AG04450 (cell line): ENCODE measurements around the gene DCXR. TPM values are rescaled to one million over a fixed set of nuclear protein-coding genes. Genes with fewer than 3 reads are reported as not detected.

Experiments
- CTCF ChIA-PET: fragments of 300-600, 350-600 bp; formaldehyde crosslinking; extraction: SDS; loops from one replicate; lab custom pipeline; 2022; ENCODE audit warnings: antibody characterized with exemption, inconsistent platforms; lab: Charles Lee
- POLR2A ChIA-PET: fragments of 350-600 bp; formaldehyde crosslinking; extraction: SDS; loops from one replicate; lab custom pipeline; 2021; ENCODE audit warnings: antibody characterized with exemption, inconsistent platforms; lab: Yijun Ruan, JAX
- DNase-seq: peaks from one replicate; pipeline ENCODE4 v3.0.0-alpha.2; 2011; ENCODE audit warnings: low read depth, low spot score
- H3K27ac ChIP-seq: one replicate; pipeline ENCODE4 v1.5.1; 2012; ENCODE audit warnings: low read depth, low read length, control low read depth
- H3K27me3 ChIP-seq: one replicate; pipeline ENCODE4 v1.6.0; 2012; ENCODE audit warnings: low read length; ENCODE audit not compliant: control insufficient read depth, insufficient read depth
- H3K4me3 ChIP-seq: 2 replicates; pipeline ENCODE4 v1.5.1; 2011; ENCODE audit warnings: mild to moderate bottlenecking, low read depth, low read length, control low read depth
- H3K9me3 ChIP-seq: 2 replicates; pipeline ENCODE4 v1.5.1; 2012; ENCODE audit warnings: low read length; ENCODE audit not compliant: control insufficient read depth, insufficient read depth
- CTCF ChIP-seq: IDR thresholded peaks from 2 replicates; pipeline ENCODE4 v1.5.1; 2011; ENCODE audit warnings: low read depth, low read length, control low read depth, inconsistent platforms
- polyA plus RNA-seq: library from polyadenylated mRNA; depleted of rRNA; stranded (reverse); fragments of >200 nt; gene quantifications from 2 replicates; pipeline ENCODE4 v1.2.3, GENCODE V29; 2011

Gene DCXR
- polyA plus RNA-seq, 1 experiment, result 35.5 TPM

GRCh38 chr17:82008258-82008940 lies 29.1 kb downstream of the DCXR start:
- H3K9me3 ChIP-seq, result no peaks in the 10 kb centered on the region; the same call in 1 of the 2 replicates
- TF ChIP-seq CTCF, result no peak
- POLR2A ChIA-PET, result no interaction called here
- no peak overlapping the region for H3K4me3 ChIP-seq
- no peaks in the 10 kb centered on the region for H3K27me3 ChIP-seq
- no peak for DNase-seq
- CTCF ChIA-PET, result interaction anchor here (1.1 kb wide), 1 partner anchor 11 kb away, joined by 5 read pairs; no protein-coding TSS in a partner anchor
- H3K27ac ChIP-seq, result no peak overlapping the region

GRCh38 chr17:82007495-82008257 lies 29.8 kb downstream of the DCXR start:
- H3K4me3 ChIP-seq, result no peak overlapping the region
- H3K27me3 ChIP-seq, result no peaks in the 10 kb centered on the region
- no peak for TF ChIP-seq CTCF
- ChIA-PET POLR2A (no interaction called here), CTCF (interaction anchor here (1.1 kb wide), 1 partner anchor 12 kb away, joined by 5 read pairs; no protein-coding TSS in a partner anchor)
- DNase-seq, result no peak
- H3K27ac ChIP-seq, result no peak overlapping the region
- H3K9me3 ChIP-seq, result no peaks in the 10 kb centered on the region

- no peak for TF ChIP-seq CTCF
- DNase-seq, result no peak
- Histone ChIP-seq H3K27ac (no peak overlapping the region), H3K27me3 (no peaks in the 10 kb centered on the region), H3K4me3 (no peak overlapping the region), H3K9me3 (no peaks in the 10 kb centered on the region)
- POLR2A ChIA-PET, result no interaction called here
- CTCF ChIA-PET, result no interaction called here
These were observed 30.3 kb downstream of the DCXR start for GRCh38 chr17:82007228-82007494.

- no peak for DNase-seq
- ChIA-PET CTCF (no interaction called here), POLR2A (no interaction called here)
- no peak overlapping the region for H3K4me3 ChIP-seq
- H3K27ac ChIP-seq, result no peak overlapping the region
- no peak for TF ChIP-seq CTCF
- H3K27me3 ChIP-seq, result no peaks in the 10 kb centered on the region
- H3K9me3 ChIP-seq, result no peaks in the 10 kb centered on the region
These were observed 30.8 kb downstream of the DCXR start for GRCh38 chr17:82006468-82007227.
